Smooth muscle cell (in vitro differentiated cells): ENCODE measurements around the gene IMPDH1. TPM values are rescaled to one million over a fixed set of nuclear protein-coding genes. Genes with fewer than 3 reads are reported as not detected.
A peak's percentile ranks its signal among the peaks of the same experiment; 100 is the strongest.

Source experiments
- DNase-seq: peaks from one replicate; lab custom pipeline; 2025; ENCODE audit not compliant: unreplicated experiment; lab: John Stamatoyannopoulos, UW
- H2AFZ ChIP-seq: fragments of 200-600 bp; sonication (generic); 2 replicates; pipeline ENCODE4 v1.6.0; 2016; ENCODE audit warnings: antibody characterized with exemption, low read depth, mild to moderate bottlenecking
- H3F3A ChIP-seq: fragments of 200-600 bp; sonication (generic); 2 replicates; pipeline ENCODE4 v1.6.0; 2017; ENCODE audit warnings: antibody characterized with exemption, low read depth
- H3K27ac ChIP-seq: fragments of 200-600 bp; sonication (generic); 2 replicates; pipeline ENCODE4 v1.5.1; 2016; ENCODE audit warnings: low read depth, mild to moderate bottlenecking
- H3K27me3 ChIP-seq: fragments of 200-600 bp; sonication (generic); 2 replicates; pipeline ENCODE4 v1.6.1; 2016; ENCODE audit warnings: low read depth, mild to moderate bottlenecking
- H3K36me3 ChIP-seq: fragments of 200-600 bp; sonication (generic); 2 replicates; pipeline ENCODE4 v1.5.1; 2016; ENCODE audit warnings: low read depth
- H3K4me1 ChIP-seq: fragments of 200-600 bp; sonication (generic); 2 replicates; pipeline ENCODE4 v1.5.1; 2016; ENCODE audit warnings: low read depth
- H3K4me2 ChIP-seq: fragments of 200-600 bp; sonication (generic); 2 replicates; pipeline ENCODE4 v1.6.0; 2016; ENCODE audit warnings: mild to moderate bottlenecking
- H3K4me3 ChIP-seq: fragments of 200-600 bp; sonication (generic); 2 replicates; pipeline ENCODE4 v1.5.1; 2016; ENCODE audit warnings: mild to moderate bottlenecking
- H3K79me2 ChIP-seq: fragments of 200-600 bp; sonication (generic); 2 replicates; pipeline ENCODE4 v1.6.0; 2016; ENCODE audit warnings: low read depth, mild to moderate bottlenecking
- H3K9ac ChIP-seq: fragments of 200-600 bp; sonication (generic); 2 replicates; pipeline ENCODE4 v1.6.0; 2016; ENCODE audit warnings: low read depth
- H3K9me3 ChIP-seq: fragments of 200-600 bp; sonication (generic); replicated peaks from 2 replicates; pipeline ENCODE4 v1.5.1; 2016; ENCODE audit warnings: low read depth
- H4K20me1 ChIP-seq: fragments of 200-600 bp; sonication (generic); 2 replicates; pipeline ENCODE4 v1.6.0; 2016; ENCODE audit warnings: low read depth
- CTCF ChIP-seq: fragments of 200-600 bp; sonication (generic); IDR thresholded peaks from 2 replicates; pipeline ENCODE4 v1.5.1; 2017; ENCODE audit warnings: borderline replicate concordance, mild to moderate bottlenecking, antibody characterized with exemption; ENCODE audit not compliant: insufficient read depth, poor library complexity, severe bottlenecking
- WGBS: methylation state at CpG from one replicate; pipeline ENCODE4 v1.1.7; 2016; ENCODE audit warnings: low lambda C conversion rate; 5-methylcytosine and 5-hydroxymethylcytosine counted together
- polyA plus RNA-seq: library from polyadenylated mRNA; unstranded; fragments of >200 nt; fragmentation: Nextera tagmentation; extraction: Ambion mirVana; gene quantifications from 2 replicates; pipeline ENCODE4 v1.2.1, GENCODE V29; 2016
- small RNA-seq: library from RNA; depleted of rRNA; stranded (forward); fragments of <200 nt; gene quantifications from one replicate; pipeline ENCODE3, GENCODE V24; 2014
- total RNA-seq: library from RNA; depleted of rRNA; stranded (reverse); fragments of >200 nt; gene quantifications from 2 replicates; pipeline ENCODE4 v1.2.3, GENCODE V29; 2014

The IMPDH1 gene
- total and polyA plus RNA-seq, 2 experiments from 2014 or later: 48.4 to 129 TPM

- no peak overlapping the region for H3K4me3 ChIP-seq
- peak; percentile 76 for TF ChIP-seq CTCF
- no peak overlapping the region for H3K27ac ChIP-seq
- H3K4me1 ChIP-seq: peaks cover 4% of the 10 kb centered on the region
- H3K36me3 ChIP-seq: no peaks in the 10 kb centered on the region
- no peak overlapping the region for H3K9ac ChIP-seq
- H2AFZ ChIP-seq: no peak overlapping the region
- H3K4me2 ChIP-seq: no peak overlapping the region
- no peak for DNase-seq
- H3K27me3 ChIP-seq: peaks cover 38% of the 10 kb centered on the region
- no peaks in the 10 kb centered on the region for H4K20me1 ChIP-seq
- 36% methylated on average over 2 of the region's 2 CpGs for WGBS
- H3F3A ChIP-seq: no peaks in the 10 kb centered on the region
- H3K9me3 ChIP-seq: no peaks in the 10 kb centered on the region
- H3K79me2 ChIP-seq: peaks cover 7% of the 10 kb centered on the region
Observed at GRCh38 chr7:128347647-128348097, 62.1 kb downstream of the IMPDH1 start.

DNA sequence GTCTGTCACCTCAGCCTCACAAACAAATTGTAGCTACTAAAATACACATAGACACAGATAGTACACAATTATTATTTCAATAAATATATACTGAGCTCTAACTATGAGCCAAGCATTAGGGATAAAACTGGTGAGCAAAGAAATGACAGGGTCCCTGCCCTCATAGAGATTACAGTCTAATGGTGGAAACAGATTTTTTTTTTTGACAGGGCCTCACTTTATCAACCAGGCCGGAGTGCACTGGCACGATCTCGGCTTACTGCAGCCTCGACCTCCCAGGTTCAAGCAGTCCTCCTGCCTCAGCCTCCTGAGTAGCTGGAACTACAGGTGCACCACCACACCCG lies 65.4 kb downstream of the IMPDH1 start:
- no peak overlapping the region for H3K27ac ChIP-seq
- TF ChIP-seq CTCF: no peak
- WGBS: 95% methylated on average over 5 of the region's 5 CpGs
- no peaks in the 10 kb centered on the region for H3K9me3 ChIP-seq
- H3K4me3 ChIP-seq: peak overlapping the region; percentile 97
- H3K27me3 ChIP-seq: peaks cover 9% of the 10 kb centered on the region
- no peaks in the 10 kb centered on the region for H3K36me3 ChIP-seq
- no peaks in the 10 kb centered on the region for H3F3A ChIP-seq
- H3K79me2 ChIP-seq: peaks cover 29% of the 10 kb centered on the region
- H3K4me2 ChIP-seq: peak overlapping the region; percentile 98
- H3K4me1 ChIP-seq: peaks cover 4% of the 10 kb centered on the region
- peaks cover 7% of the 10 kb centered on the region for H4K20me1 ChIP-seq
- H3K9ac ChIP-seq: no peak overlapping the region
- peak overlapping the region; percentile 98 for H2AFZ ChIP-seq
- no peak for DNase-seq

DNA sequence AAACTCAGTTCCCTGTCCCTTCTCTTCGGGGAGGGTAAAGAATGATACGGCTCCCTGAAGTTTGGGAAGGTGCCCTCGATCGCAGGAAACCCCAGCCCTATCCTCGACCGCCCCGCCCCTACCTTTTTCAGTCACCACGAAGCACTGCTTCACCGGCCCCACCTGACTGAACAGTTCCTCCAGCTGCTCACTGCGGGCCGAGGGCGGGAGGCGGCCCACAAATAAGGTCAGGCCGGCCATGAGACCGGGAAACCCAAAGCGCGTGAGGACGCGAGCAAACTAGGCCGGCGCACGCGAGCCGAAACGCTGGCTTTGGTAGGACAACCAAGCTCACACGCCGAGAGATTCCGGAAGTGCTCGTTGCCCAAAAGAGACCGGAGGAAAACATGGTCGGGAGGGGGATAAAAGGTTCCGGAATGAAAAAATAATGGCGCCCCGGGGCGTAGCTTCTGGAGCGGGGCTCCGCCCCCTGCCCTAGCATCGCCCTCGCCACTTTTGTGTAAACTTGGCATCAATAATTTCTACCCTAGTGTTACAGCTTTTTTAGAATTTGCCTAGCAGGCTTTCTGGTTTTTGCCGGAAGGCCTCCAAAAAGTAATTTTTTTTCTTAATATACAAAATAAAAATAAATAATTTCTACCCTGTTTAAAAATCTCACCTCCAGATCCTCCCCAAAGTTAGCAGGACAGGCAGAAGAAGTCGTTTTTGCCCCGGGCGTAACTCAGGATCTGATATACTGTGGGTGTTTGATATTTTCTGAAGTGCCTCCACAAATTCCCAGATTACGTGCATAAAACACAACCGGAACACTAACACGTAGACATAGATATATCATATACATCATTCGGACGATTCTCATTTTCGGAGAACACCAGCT lies 66.0 kb downstream of the IMPDH1 start, which contains the start of gene RBM28:
TSS of gene RBM28 (minus strand) at position 355 of the 877 bp plus-strand sequence. CDS start at position 240, 115 bp downstream.
- Histone ChIP-seq H3K27ac (peak within 1 kb of the TSS; percentile 87), H3K27me3 (peaks cover 4% of the 10 kb centered on the region), H3K79me2 (peaks cover 29% of the 10 kb centered on the region), H3K9ac (peak within 1 kb of the TSS; percentile 88), H3K4me1 (peaks cover 4% of the 10 kb centered on the region), H4K20me1 (peaks cover 7% of the 10 kb centered on the region), H2AFZ (peak within 1 kb of the TSS; percentile 98), H3K36me3 (no peaks in the 10 kb centered on the region), H3K9me3 (no peaks in the 10 kb centered on the region), H3K4me2 (peak within 1 kb of the TSS; percentile 98), H3K4me3 (peak within 1 kb of the TSS; percentile 97), H3F3A (no peaks in the 10 kb centered on the region)
- WGBS: 16% methylated on average over 49 of the region's 49 CpGs
- DNase-seq: peak; percentile 61
- TF ChIP-seq CTCF: no peak

Small RNA genes within 50 kb of the gene (small RNA-seq; reads per million reads assigned to genes)
- gene AC010655.1 (not detected), gene RNU7-27P (not detected), gene RNU7-54P (not detected)

Other genes starting within 250 kb of the IMPDH1 start
- gene LEP, start 168.7 kb downstream of the IMPDH1 start, total RNA-seq: not detected in 2 replicates
- gene LEP, start 168.7 kb downstream of the IMPDH1 start, polyA plus RNA-seq: not detected in 2 replicates
- 13.7 and 17.3 TPM in 2 replicates for gene RBM28, start 66.1 kb downstream of the IMPDH1 start, total RNA-seq
- gene RBM28, start 66.1 kb downstream of the IMPDH1 start, polyA plus RNA-seq: 23.2 and 27.1 TPM in 2 replicates
- 0.09 and 2.5 TPM in 2 replicates for gene PRRT4, start 48.3 kb downstream of the IMPDH1 start, total RNA-seq
- 0.83 and 1.5 TPM in 2 replicates for gene PRRT4, start 48.3 kb downstream of the IMPDH1 start, polyA plus RNA-seq
- 37.5 and 45.1 TPM in 2 replicates for gene HILPDA, start 45.9 kb upstream of the IMPDH1 start, total RNA-seq
- gene HILPDA, start 45.9 kb upstream of the IMPDH1 start, polyA plus RNA-seq: 90.2 and 109 TPM in 2 replicates
- gene METTL2B, start 66.8 kb upstream of the IMPDH1 start, total RNA-seq: 25.7 and 28.9 TPM in 2 replicates
- gene METTL2B, start 66.8 kb upstream of the IMPDH1 start, polyA plus RNA-seq: 11.9 and 13.1 TPM in 2 replicates